SK-N-SH (cell line): ENCODE data around the gene HP.

Experiments
- CHD2 ChIP-seq: fragments of 150-350 bp; IDR thresholded peaks from 2 replicates; pipeline ENCODE4 v1.6.1; 2018; ENCODE audit warnings: low read length; ENCODE audit not compliant: partially characterized antibody
- EP300 ChIP-seq, 2 experiments: IDR thresholded peaks; 2 replicates each; pipeline versions ENCODE4 v1.4.0 to v1.6.1; 2012; ENCODE audit warnings: borderline replicate concordance in 1 of 2, low read depth in 1 of 2, low read length in 1 of 2
- EZH2phosphoT487 ChIP-seq: fragments of 200-600 bp; sonication (generic); IDR thresholded peaks from 2 replicates; pipeline ENCODE4 v1.6.1; 2017; ENCODE audit warnings: low read depth, mixed run types, mild to moderate bottlenecking, antibody characterized with exemption, moderate library complexity, borderline replicate concordance
- GABPA ChIP-seq: IDR thresholded peaks from 2 replicates; pipeline ENCODE4 v1.4.0; 2012; ENCODE audit warnings: low read depth, mild to moderate bottlenecking
- JUND ChIP-seq: IDR thresholded peaks from 2 replicates; pipeline ENCODE4 v1.4.0; 2012
- MAX ChIP-seq: IDR thresholded peaks from 2 replicates; pipeline ENCODE4 v1.4.0; 2012; ENCODE audit warnings: low read depth
- MXI1 ChIP-seq: IDR thresholded peaks from 2 replicates; pipeline ENCODE4 v1.6.1; 2012; ENCODE audit warnings: mild to moderate bottlenecking, low read depth, low read length, improper control_type of control experiment
- NFIC ChIP-seq: IDR thresholded peaks from 2 replicates; pipeline ENCODE4 v1.4.0; 2012; ENCODE audit warnings: borderline replicate concordance
- POLR2AphosphoS5 ChIP-seq: IDR thresholded peaks from 2 replicates; pipeline ENCODE4 v1.6.1; 2012; ENCODE audit warnings: low read depth, low read length
- REST ChIP-seq: IDR thresholded peaks from 2 replicates; pipeline ENCODE4 v1.6.1; 2012; ENCODE audit warnings: mild to moderate bottlenecking, low read depth, low read length, moderate library complexity
- RXRA ChIP-seq: IDR thresholded peaks from 2 replicates; pipeline ENCODE4 v1.4.0; 2012; ENCODE audit warnings: low read depth, mild to moderate bottlenecking, borderline replicate concordance
- TAF1 ChIP-seq: IDR thresholded peaks from 2 replicates; pipeline ENCODE4 v1.6.1; 2012; ENCODE audit warnings: low read depth, mild to moderate bottlenecking, low read length, moderate library complexity, borderline replicate concordance
- TF ChIP-seq, protein P1 (sequence below): fragments of 200-600 bp; sonication (generic); IDR thresholded peaks from 2 replicates; pipeline ENCODE4 v1.6.1; 2017; ENCODE audit warnings: antibody characterized with exemption, mild to moderate bottlenecking, moderate library complexity
- TF ChIP-seq, protein P2 (sequence below): fragments of 150-350 bp; IDR thresholded peaks from 2 replicates; pipeline ENCODE4 v1.6.1; 2016; ENCODE audit warnings: mild to moderate bottlenecking, low read depth, low read length

DNA sequence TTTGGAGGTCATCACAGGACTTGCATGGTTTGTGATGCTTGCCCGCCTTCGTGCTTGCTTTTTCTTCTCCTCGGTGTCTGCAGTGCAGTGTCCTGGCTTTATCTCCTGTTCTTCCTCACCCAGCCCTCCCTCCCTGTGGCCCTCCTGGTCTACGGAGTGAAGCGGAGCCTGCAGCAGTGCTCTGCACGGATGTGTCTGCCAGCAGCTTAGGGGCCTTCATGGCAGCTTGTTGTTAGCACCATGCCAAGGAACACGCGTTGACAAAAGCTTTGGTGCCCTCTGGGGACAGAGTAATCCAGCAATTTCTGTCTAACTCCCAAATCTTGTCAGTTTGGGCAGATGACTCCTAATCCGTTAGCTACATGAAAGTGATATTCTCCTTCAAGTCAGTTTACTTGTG lies 35.8 kb upstream of the HP start:
- TF ChIP-seq EP300 (IDR thresholded peaks at IDR 0.05; ENCODE audit: borderline replicate concordance in 1 of 2, low read depth in 1 of 2, low read length in 1 of 2) (no peak), EZH2phosphoT487 (no peak), MAX (no peak), RXRA (no peak), CHD2 (no peak), MXI1 (no peak), POLR2AphosphoS5 (no peak), TAF1 (no peak), GABPA (no peak), JUND (no peak), NFIC (no peak), REST (no peak)
- TF ChIP-seq, protein P1, sequence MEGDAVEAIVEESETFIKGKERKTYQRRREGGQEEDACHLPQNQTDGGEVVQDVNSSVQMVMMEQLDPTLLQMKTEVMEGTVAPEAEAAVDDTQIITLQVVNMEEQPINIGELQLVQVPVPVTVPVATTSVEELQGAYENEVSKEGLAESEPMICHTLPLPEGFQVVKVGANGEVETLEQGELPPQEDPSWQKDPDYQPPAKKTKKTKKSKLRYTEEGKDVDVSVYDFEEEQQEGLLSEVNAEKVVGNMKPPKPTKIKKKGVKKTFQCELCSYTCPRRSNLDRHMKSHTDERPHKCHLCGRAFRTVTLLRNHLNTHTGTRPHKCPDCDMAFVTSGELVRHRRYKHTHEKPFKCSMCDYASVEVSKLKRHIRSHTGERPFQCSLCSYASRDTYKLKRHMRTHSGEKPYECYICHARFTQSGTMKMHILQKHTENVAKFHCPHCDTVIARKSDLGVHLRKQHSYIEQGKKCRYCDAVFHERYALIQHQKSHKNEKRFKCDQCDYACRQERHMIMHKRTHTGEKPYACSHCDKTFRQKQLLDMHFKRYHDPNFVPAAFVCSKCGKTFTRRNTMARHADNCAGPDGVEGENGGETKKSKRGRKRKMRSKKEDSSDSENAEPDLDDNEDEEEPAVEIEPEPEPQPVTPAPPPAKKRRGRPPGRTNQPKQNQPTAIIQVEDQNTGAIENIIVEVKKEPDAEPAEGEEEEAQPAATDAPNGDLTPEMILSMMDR = no peak
- TF ChIP-seq, protein P2, sequence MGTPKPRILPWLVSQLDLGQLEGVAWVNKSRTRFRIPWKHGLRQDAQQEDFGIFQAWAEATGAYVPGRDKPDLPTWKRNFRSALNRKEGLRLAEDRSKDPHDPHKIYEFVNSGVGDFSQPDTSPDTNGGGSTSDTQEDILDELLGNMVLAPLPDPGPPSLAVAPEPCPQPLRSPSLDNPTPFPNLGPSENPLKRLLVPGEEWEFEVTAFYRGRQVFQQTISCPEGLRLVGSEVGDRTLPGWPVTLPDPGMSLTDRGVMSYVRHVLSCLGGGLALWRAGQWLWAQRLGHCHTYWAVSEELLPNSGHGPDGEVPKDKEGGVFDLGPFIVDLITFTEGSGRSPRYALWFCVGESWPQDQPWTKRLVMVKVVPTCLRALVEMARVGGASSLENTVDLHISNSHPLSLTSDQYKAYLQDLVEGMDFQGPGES = no peak
